GM19397 (cell line): ENCODE results near the gene KRTAP10-3.
"Not testable (repeated sequence)": the region's sequence is repeated elsewhere in the genome, so short reads cannot be mapped to it uniquely, and the experiment has no call there.

Experiments
- ATAC-seq: cut with Tn5 transposase; IDR thresholded peaks from one replicate; pipeline ENCODE4 v1.9.1; 2021; ENCODE audit warnings: mild to moderate bottlenecking, moderate library complexity; ENCODE audit not compliant: unreplicated experiment

KRTAP10-3 gene

GRCh38 chr21:44558695-44559094 is at the start of gene KRTAP10-3:
TSS of gene KRTAP10-3 (minus strand) at chr21:44558795. CDS start at chr21:44558715, 80 bp downstream.
- ATAC-seq, result no peak

- no peak for ATAC-seq
Observed at GRCh38 chr21:44606495-44606894, 47.9 kb upstream of the KRTAP10-3 start.

GRCh38 chr21:44603911-44604310 is 45.3 kb upstream of the KRTAP10-3 start:
- no peak for ATAC-seq

- ATAC-seq, result no peak
Observed at GRCh38 chr21:44603109-44603875, 44.7 kb upstream of the KRTAP10-3 start.

- no peak for ATAC-seq
Observed at GRCh38 chr21:44602463-44602850, 43.9 kb upstream of the KRTAP10-3 start.

- ATAC-seq, result no peak
Observed at GRCh38 chr21:44601596-44602462, 43.2 kb upstream of the KRTAP10-3 start.

GRCh38 chr21:44601091-44601490 is 42.5 kb upstream of the KRTAP10-3 start:
- ATAC-seq, result not testable (repeated sequence)

GRCh38 chr21:44600118-44600978 is 41.8 kb upstream of the KRTAP10-3 start, which contains the start of gene KRTAP10-7:
TSS of gene KRTAP10-7 (plus strand) at chr21:44600597. CDS start at chr21:44600622, 25 bp downstream.
- ATAC-seq, result not testable (repeated sequence)

GRCh38 chr21:44599264-44600029 is 40.9 kb upstream of the KRTAP10-3 start:
- no peak for ATAC-seq

GRCh38 chr21:44598061-44598460 is 39.5 kb upstream of the KRTAP10-3 start:
- no peak for ATAC-seq

GRCh38 chr21:44596068-44596725 is 37.6 kb upstream of the KRTAP10-3 start:
- ATAC-seq, result no peak

- no peak for ATAC-seq
Observed at GRCh38 chr21:44595524-44595923, 36.9 kb upstream of the KRTAP10-3 start.

GRCh38 chr21:44594406-44594916 is 35.9 kb upstream of the KRTAP10-3 start:
- ATAC-seq, result no peak

- ATAC-seq, result no peak
Observed at GRCh38 chr21:44593598-44594405, 35.2 kb upstream of the KRTAP10-3 start.

GRCh38 chr21:44592446-44593311 is 34.1 kb upstream of the KRTAP10-3 start, which contains the start of gene KRTAP10-6:
TSS of gene KRTAP10-6 (minus strand) at chr21:44592505. CDS start at chr21:44592484, 21 bp downstream.
- no peak for ATAC-seq

- not testable (repeated sequence) for ATAC-seq
Observed at GRCh38 chr21:44591801-44592130, 33.2 kb upstream of the KRTAP10-3 start.
